Peyer's patch (tissue), 4 donors: ENCODE data around the gene ARHGAP31. TPM values are rescaled to one million over a fixed set of nuclear protein-coding genes. Genes with fewer than 3 reads are reported as not detected.

Experiments
- DNase-seq, 3 donors: peaks; one replicate each; pipeline ENCODE4 v3.0.0-alpha.2; 2017 to 2019
- H3K27ac ChIP-seq, 4 donors: fragments of 200-600 bp; sonication (generic); one replicate each; pipeline ENCODE4 v1.5.1; 2016 to 2019
- H3K27me3 ChIP-seq, 2 donors: fragments of 200-600 bp; sonication (generic); one replicate each; pipeline ENCODE4 v1.5.1; 2019
- H3K36me3 ChIP-seq, 3 donors: fragments of 200-600 bp; sonication (generic); one replicate each; pipeline ENCODE4 v1.5.1; 2016 to 2019
- H3K4me1 ChIP-seq, 4 donors: fragments of 200-600 bp; sonication (generic); one replicate each; pipeline ENCODE4 v1.5.1; 2016 to 2019
- H3K4me3 ChIP-seq, 4 donors: fragments of 200-600 bp; sonication (generic); 1 replicate in 3 of 4; 2 replicates in 1 of 4; pipeline ENCODE4 v1.5.1; 2016 to 2019; ENCODE audit warnings: mild to moderate bottlenecking in 1 of 4
- H3K9me3 ChIP-seq, 4 donors: fragments of 200-600 bp; sonication (generic); one replicate each; pipeline ENCODE4 v1.5.1; 2016 to 2019; ENCODE audit warnings: mild to moderate bottlenecking in 1 of 4
- CTCF ChIP-seq, 6 experiments: fragments of 450-650 bp in 4 of 6; fragments of 200-600 bp in 2 of 6; sonication (generic) in 1 of 6; IDR thresholded peaks; one replicate each; pipeline ENCODE4 v1.5.1; 2017 to 2019; ENCODE audit warnings: antibody characterized with exemption in 6 of 6, mild to moderate bottlenecking in 3 of 6, moderate library complexity in 1 of 6
- POLR2A ChIP-seq, 2 donors: fragments of 450-650 bp; IDR thresholded peaks; one replicate each; pipeline ENCODE4 v1.5.1; 2017; ENCODE audit warnings: antibody characterized with exemption in 2 of 2, mild to moderate bottlenecking in 2 of 2, moderate library complexity in 2 of 2
- total RNA-seq, 4 donors: library from RNA; depleted of rRNA; stranded (reverse); fragments of >200 nt; gene quantifications; one replicate each; pipeline ENCODE4 v1.1.0, GENCODE V29; 2016

Gene ARHGAP31
- total RNA-seq, 4 donors from 2014 or later = 4.7 to 19.0 (median 10.1) TPM

GRCh38 chr3:119311081-119311925 lies 17.1 kb downstream of the ARHGAP31 start:
- TF ChIP-seq CTCF (IDR thresholded peaks at IDR 0.05) (no peak), POLR2A (IDR thresholded peaks at IDR 0.05) (no peak)
- H3K9me3 ChIP-seq = no peaks in the 10 kb centered on the region
- no peak overlapping the region for H3K27ac ChIP-seq
- H3K4me1 ChIP-seq = no peaks in the 10 kb centered on the region
- no peak overlapping the region for H3K4me3 ChIP-seq
- H3K36me3 ChIP-seq = no peaks in the 10 kb centered on the region
- no peak for DNase-seq
- H3K27me3 ChIP-seq = no peaks in the 10 kb centered on the region

- no peaks in the 10 kb centered on the region for H3K9me3 ChIP-seq
- no peak for TF ChIP-seq CTCF (IDR thresholded peaks at IDR 0.05)
- TF ChIP-seq POLR2A (IDR thresholded peaks at IDR 0.05) = no peak
These were observed 19.3 kb downstream of the ARHGAP31 start for GRCh38 chr3:119313461-119313860.

GRCh38 chr3:119314821-119315220 lies 20.6 kb downstream of the ARHGAP31 start:
- no peak for TF ChIP-seq CTCF (IDR thresholded peaks at IDR 0.05)
- H3K4me1 ChIP-seq = no peaks in the 10 kb centered on the region
- no peak overlapping the region for H3K27ac ChIP-seq
- no peaks in the 10 kb centered on the region for H3K36me3 ChIP-seq
- H3K27me3 ChIP-seq = no peaks in the 10 kb centered on the region
- no peak for DNase-seq
- H3K9me3 ChIP-seq = no peaks in the 10 kb centered on the region
- no peak overlapping the region for H3K4me3 ChIP-seq

More at GRCh38 chr3:119313461-119313860, 19.3 kb downstream of the ARHGAP31 start:
- DNase-seq = no peak
- Histone ChIP-seq H3K27ac (no peak overlapping the region), H3K4me1 (no peaks in the 10 kb centered on the region), H3K27me3 (no peaks in the 10 kb centered on the region), H3K4me3 (no peak overlapping the region), H3K36me3 (no peaks in the 10 kb centered on the region)

- no peak overlapping the region for H3K27ac ChIP-seq
- H3K27me3 ChIP-seq = no peaks in the 10 kb centered on the region
- no peaks in the 10 kb centered on the region for H3K9me3 ChIP-seq
- TF ChIP-seq CTCF (IDR thresholded peaks at IDR 0.05) (no peak), POLR2A (IDR thresholded peaks at IDR 0.05) (no peak)
- DNase-seq = no peak
- H3K4me3 ChIP-seq = no peak overlapping the region
- no peaks in the 10 kb centered on the region for H3K36me3 ChIP-seq
- no peaks in the 10 kb centered on the region for H3K4me1 ChIP-seq
These were observed 21.6 kb downstream of the ARHGAP31 start for GRCh38 chr3:119315600-119316312.

GRCh38 chr3:119316313-119316670 lies 22.1 kb downstream of the ARHGAP31 start:
- no peak overlapping the region for H3K27ac ChIP-seq
- TF ChIP-seq CTCF (IDR thresholded peaks at IDR 0.05) (no peak), POLR2A (IDR thresholded peaks at IDR 0.05) (no peak)
- no peaks in the 10 kb centered on the region for H3K4me1 ChIP-seq
- no peaks in the 10 kb centered on the region for H3K36me3 ChIP-seq
- DNase-seq = no peak
- H3K4me3 ChIP-seq = no peak overlapping the region
- H3K9me3 ChIP-seq = no peaks in the 10 kb centered on the region
- no peaks in the 10 kb centered on the region for H3K27me3 ChIP-seq
